ENCODE data around the gene TJP1. TPM values are rescaled to one million over a fixed set of nuclear protein-coding genes. Genes with fewer than 3 reads are reported as not detected.

Gene TJP1
- total RNA-seq, 2 donors from 2014 or later: 131 to 145 TPM

DNA sequence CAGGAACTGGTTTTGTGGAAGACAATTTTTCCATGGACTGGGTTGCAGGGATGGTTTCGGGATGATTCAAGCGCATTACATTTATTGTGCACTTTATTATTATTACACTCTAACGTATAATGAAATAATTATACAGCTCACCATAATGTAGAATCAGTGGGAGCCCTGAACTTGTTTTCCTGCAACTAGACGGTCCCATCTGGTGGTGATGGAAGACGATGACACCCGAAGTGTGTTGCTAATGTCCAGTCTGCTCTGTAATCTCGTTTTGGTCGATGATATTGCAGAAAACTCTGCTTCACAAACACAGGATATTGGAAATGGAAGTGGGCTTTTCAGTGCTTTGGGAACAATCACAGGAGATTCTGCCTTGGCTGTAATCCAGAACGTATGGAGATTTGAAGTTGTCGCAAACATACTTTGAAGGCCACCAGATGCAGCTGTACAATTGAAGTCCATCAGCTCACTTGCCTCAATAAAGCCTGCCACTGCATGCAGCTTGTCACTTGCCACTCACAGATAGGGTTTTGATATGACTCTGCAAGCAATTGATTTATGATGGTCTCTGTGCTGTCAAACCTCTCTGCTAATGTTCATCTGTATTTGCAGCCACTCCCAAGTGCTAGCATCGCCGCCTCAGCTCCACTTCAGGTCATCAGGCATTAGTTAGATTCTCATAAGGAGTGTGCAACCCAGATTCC is 141.7 kb downstream of the TJP1 start:
- H3K27me3 ChIP-seq (ENCODE audit: control insufficient read depth, insufficient read depth, low read length, poor library complexity, severe bottlenecking): no peaks in the 10 kb centered on the region
- 91 to 93% methylated on average over 10 to 12 of the region's 12 CpGs for WGBS, 2 experiments (ENCODE audit: insufficient coverage in 1 of 2, insufficient read length in 1 of 2)
- H3K4me1 ChIP-seq (ENCODE audit: control insufficient read depth, insufficient read depth, low read length): no peaks in the 10 kb centered on the region
- H3K9ac ChIP-seq (ENCODE audit: extremely low read depth, low read length, poor library complexity, severe bottlenecking): no peak overlapping the region
- Mint-ChIP-seq H3K4me3 (no peak overlapping the region), H3K27me3 (ENCODE audit: insufficient read depth) (peaks cover 8% of the 10 kb centered on the region), H3K36me3 (ENCODE audit: low read depth) (no peaks in the 10 kb centered on the region), H3K27ac (no peak overlapping the region), H3K4me1 (peaks cover 14% of the 10 kb centered on the region), H3K9me3 (no peaks in the 10 kb centered on the region)
- no peaks in the 10 kb centered on the region for H3K36me3 ChIP-seq (ENCODE audit: control insufficient read depth, insufficient read depth, low read length)
- no peak overlapping the region for H3K4me3 ChIP-seq (ENCODE audit: low read length)
- TF ChIP-seq, protein P1, sequence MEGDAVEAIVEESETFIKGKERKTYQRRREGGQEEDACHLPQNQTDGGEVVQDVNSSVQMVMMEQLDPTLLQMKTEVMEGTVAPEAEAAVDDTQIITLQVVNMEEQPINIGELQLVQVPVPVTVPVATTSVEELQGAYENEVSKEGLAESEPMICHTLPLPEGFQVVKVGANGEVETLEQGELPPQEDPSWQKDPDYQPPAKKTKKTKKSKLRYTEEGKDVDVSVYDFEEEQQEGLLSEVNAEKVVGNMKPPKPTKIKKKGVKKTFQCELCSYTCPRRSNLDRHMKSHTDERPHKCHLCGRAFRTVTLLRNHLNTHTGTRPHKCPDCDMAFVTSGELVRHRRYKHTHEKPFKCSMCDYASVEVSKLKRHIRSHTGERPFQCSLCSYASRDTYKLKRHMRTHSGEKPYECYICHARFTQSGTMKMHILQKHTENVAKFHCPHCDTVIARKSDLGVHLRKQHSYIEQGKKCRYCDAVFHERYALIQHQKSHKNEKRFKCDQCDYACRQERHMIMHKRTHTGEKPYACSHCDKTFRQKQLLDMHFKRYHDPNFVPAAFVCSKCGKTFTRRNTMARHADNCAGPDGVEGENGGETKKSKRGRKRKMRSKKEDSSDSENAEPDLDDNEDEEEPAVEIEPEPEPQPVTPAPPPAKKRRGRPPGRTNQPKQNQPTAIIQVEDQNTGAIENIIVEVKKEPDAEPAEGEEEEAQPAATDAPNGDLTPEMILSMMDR (conservative IDR thresholded peaks at IDR 0.05): peak; percentile 39
- no peaks in the 10 kb centered on the region for H3K9me3 ChIP-seq (ENCODE audit: control insufficient read depth, low read length)
- H3K27ac ChIP-seq (ENCODE audit: low read depth, low read length): no peak overlapping the region
- no peak for DNase-seq

DNA sequence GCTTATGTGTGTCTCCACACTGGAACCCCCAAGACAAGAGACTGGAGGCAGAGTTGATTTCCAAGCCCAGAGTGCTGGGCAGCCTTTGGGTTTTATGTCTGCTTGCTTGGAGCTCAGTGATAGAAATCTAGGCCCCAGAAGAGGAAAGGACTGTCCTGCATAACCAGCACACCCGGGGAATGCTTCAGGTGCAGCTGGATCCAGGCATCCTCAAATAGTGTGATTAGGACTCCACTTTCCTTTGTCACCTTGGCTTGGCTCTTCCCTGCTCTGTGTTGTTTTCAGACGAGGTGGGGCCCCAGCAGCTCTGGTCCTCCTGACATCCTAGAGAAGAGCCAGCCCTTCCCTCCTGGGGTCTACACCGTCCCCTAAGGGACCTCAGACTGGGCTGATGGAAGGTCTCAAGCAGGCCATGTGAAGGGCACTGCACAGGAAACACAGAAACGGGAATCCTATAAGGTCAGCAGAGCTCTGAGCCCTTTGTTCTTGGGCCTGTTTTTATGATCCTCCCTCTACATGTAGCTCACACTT is 143.7 kb downstream of the TJP1 start:
- TF ChIP-seq, protein P1 (conservative IDR thresholded peaks at IDR 0.05): no peak
- no peaks in the 10 kb centered on the region for H3K36me3 ChIP-seq (ENCODE audit: control insufficient read depth, insufficient read depth, low read length)
- no peaks in the 10 kb centered on the region for H3K4me1 ChIP-seq (ENCODE audit: control insufficient read depth, insufficient read depth, low read length)
- Mint-ChIP-seq H3K9me3 (no peaks in the 10 kb centered on the region), H3K27ac (no peak overlapping the region), H3K4me1 (peaks cover 14% of the 10 kb centered on the region), H3K27me3 (ENCODE audit: insufficient read depth) (peaks cover 10% of the 10 kb centered on the region), H3K4me3 (no peak overlapping the region), H3K36me3 (ENCODE audit: low read depth) (no peaks in the 10 kb centered on the region)
- no peaks in the 10 kb centered on the region for H3K9me3 ChIP-seq (ENCODE audit: control insufficient read depth, low read length)
- no peaks in the 10 kb centered on the region for H3K27me3 ChIP-seq (ENCODE audit: control insufficient read depth, insufficient read depth, low read length, poor library complexity, severe bottlenecking)
- no peak overlapping the region for H3K27ac ChIP-seq (ENCODE audit: low read depth, low read length)
- WGBS, 2 experiments (ENCODE audit: insufficient coverage in 1 of 2, insufficient read length in 1 of 2): 86 to 97% methylated on average over 4 of the region's 4 CpGs
- no peak for DNase-seq
- H3K9ac ChIP-seq (ENCODE audit: extremely low read depth, low read length, poor library complexity, severe bottlenecking): no peak overlapping the region
- no peak overlapping the region for H3K4me3 ChIP-seq (ENCODE audit: low read length)

DNA sequence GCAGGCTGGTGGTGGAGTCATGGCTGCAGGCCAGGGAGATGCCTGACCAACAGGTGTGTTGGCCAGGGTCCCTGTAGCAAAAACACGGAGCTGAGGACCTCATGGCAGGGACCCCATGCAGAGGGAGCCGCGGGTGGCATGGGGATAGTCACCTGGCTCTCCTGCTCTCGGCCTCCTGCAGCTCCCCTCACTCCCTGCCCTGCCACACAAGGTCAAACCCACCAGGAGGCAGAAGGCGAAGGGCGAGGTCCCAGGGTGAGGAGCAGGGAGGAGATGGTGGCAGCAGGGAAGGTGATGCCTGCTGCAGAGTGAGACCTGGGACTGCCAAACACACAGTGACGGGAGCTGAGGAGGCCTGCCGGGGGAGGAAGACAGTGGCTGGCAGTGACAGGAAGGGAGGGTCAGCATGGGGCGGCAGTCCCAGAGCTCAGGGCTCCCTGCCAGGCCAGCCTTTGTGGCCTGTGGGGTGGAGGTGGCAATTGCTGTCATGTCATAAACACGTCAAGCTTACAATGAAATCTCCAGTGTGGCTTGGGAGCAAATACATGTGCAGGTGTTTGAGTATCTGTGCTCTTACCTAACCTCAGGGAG is 144.3 kb downstream of the TJP1 start:
- no peaks in the 10 kb centered on the region for H3K36me3 ChIP-seq (ENCODE audit: control insufficient read depth, insufficient read depth, low read length)
- TF ChIP-seq, protein P1 (conservative IDR thresholded peaks at IDR 0.05): no peak
- Mint-ChIP-seq H3K9me3 (no peaks in the 10 kb centered on the region), H3K4me1 (peaks cover 14% of the 10 kb centered on the region), H3K36me3 (ENCODE audit: low read depth) (no peaks in the 10 kb centered on the region), H3K27me3 (ENCODE audit: insufficient read depth) (peaks cover 10% of the 10 kb centered on the region), H3K27ac (no peak overlapping the region), H3K4me3 (no peak overlapping the region)
- WGBS, 2 experiments (ENCODE audit: insufficient coverage in 1 of 2, insufficient read length in 1 of 2): 91 to 92% methylated on average over 2 to 10 of the region's 10 CpGs
- H3K9ac ChIP-seq (ENCODE audit: extremely low read depth, low read length, poor library complexity, severe bottlenecking): no peak overlapping the region
- H3K27me3 ChIP-seq (ENCODE audit: control insufficient read depth, insufficient read depth, low read length, poor library complexity, severe bottlenecking): no peaks in the 10 kb centered on the region
- no peak overlapping the region for H3K4me3 ChIP-seq (ENCODE audit: low read length)
- H3K27ac ChIP-seq (ENCODE audit: low read depth, low read length): no peak overlapping the region
- no peaks in the 10 kb centered on the region for H3K9me3 ChIP-seq (ENCODE audit: control insufficient read depth, low read length)
- H3K4me1 ChIP-seq (ENCODE audit: control insufficient read depth, insufficient read depth, low read length): no peaks in the 10 kb centered on the region
- DNase-seq: peak; percentile 53
